GM06990 (cell line): ENCODE data around the gene NPEPL1.
"Not testable (repeated sequence)": the region's sequence is repeated elsewhere in the genome, so short reads cannot be mapped to it uniquely, and the experiment has no call there.

Experiments
- DNase-seq: peaks from one replicate; pipeline ENCODE4 v3.0.0-alpha.2; 2011; ENCODE audit not compliant: insufficient read length; ENCODE audit errors: extremely low read depth
- H3K27me3 ChIP-seq: replicated peaks from 2 replicates; pipeline ENCODE4 v1.6.0; 2011; ENCODE audit warnings: low read length; ENCODE audit not compliant: control insufficient read depth, insufficient read depth
- H3K36me3 ChIP-seq: 2 replicates; pipeline ENCODE4 v1.5.1; 2011; ENCODE audit warnings: low read length; ENCODE audit not compliant: control insufficient read depth, insufficient read depth
- H3K4me3 ChIP-seq: replicated peaks from 2 replicates; pipeline ENCODE4 v1.5.1; 2011; ENCODE audit warnings: low read depth, mild to moderate bottlenecking, control low read depth, low read length
- CTCF ChIP-seq: IDR thresholded peaks from 2 replicates; pipeline ENCODE4 v1.5.1; 2011; ENCODE audit warnings: low read length, control low read depth, mild to moderate bottlenecking, inconsistent platforms; ENCODE audit not compliant: insufficient read depth, poor library complexity, severe bottlenecking

NPEPL1 gene

GRCh38 chr20:58647162-58647795, 45.3 kb upstream of the NPEPL1 start:
- TF ChIP-seq CTCF: no peak
- H3K4me3 ChIP-seq: no peak overlapping the region
- no peaks in the 10 kb centered on the region for H3K27me3 ChIP-seq
- DNase-seq: no peak
- no peaks in the 10 kb centered on the region for H3K36me3 ChIP-seq

- Histone ChIP-seq H3K27me3 (no peaks in the 10 kb centered on the region), H3K4me3 (no peak overlapping the region), H3K36me3 (no peaks in the 10 kb centered on the region)
- TF ChIP-seq CTCF: no peak
- no peak for DNase-seq
These were observed 44.7 kb upstream of the NPEPL1 start for GRCh38 chr20:58647796-58648501.

- H3K36me3 ChIP-seq, DNase-seq, H3K4me3 ChIP-seq, H3K27me3 ChIP-seq: not testable (repeated sequence)
These were observed 44.1 kb upstream of the NPEPL1 start for GRCh38 chr20:58648502-58648825.

GRCh38 chr20:58649288-58650180, 43.1 kb upstream of the NPEPL1 start:
- H3K27me3 ChIP-seq: no peaks in the 10 kb centered on the region
- TF ChIP-seq CTCF: no peak
- peak overlapping the region; percentile 96 for H3K4me3 ChIP-seq
- no peaks in the 10 kb centered on the region for H3K36me3 ChIP-seq
- DNase-seq: peak; percentile 41

GRCh38 chr20:58650181-58650775, 42.3 kb upstream of the NPEPL1 start:
- TF ChIP-seq CTCF: peak; percentile 78
- Histone ChIP-seq H3K36me3 (no peaks in the 10 kb centered on the region), H3K27me3 (no peaks in the 10 kb centered on the region), H3K4me3 (peak overlapping the region; percentile 96)
- peak; percentile 53 for DNase-seq
